Prostate gland (tissue), 2 donors: ENCODE data around the gene SLC2A6.
A peak's percentile ranks its signal among the peaks of the same experiment; 100 is the strongest.

Experiments used
- POLR2AphosphoS5 ChIP-seq: sonication (generic); formaldehyde crosslinking; IDR thresholded peaks from one replicate; pipeline ENCODE4 v1.6.1; 2017; ENCODE audit warnings: antibody characterized with exemption
- TF ChIP-seq, protein P1 (sequence below), 4 experiments: fragments of 200-600 bp in 2 of 4; fragments of 450-650 bp in 2 of 4; sonication (generic) in 2 of 4; IDR thresholded peaks; 1 replicate in 3 of 4; 2 replicates in 1 of 4; pipeline ENCODE4 v1.5.1; 2016 to 2019; ENCODE audit warnings: antibody characterized with exemption in 4 of 4, mild to moderate bottlenecking in 2 of 4, moderate library complexity in 2 of 4

DNA sequence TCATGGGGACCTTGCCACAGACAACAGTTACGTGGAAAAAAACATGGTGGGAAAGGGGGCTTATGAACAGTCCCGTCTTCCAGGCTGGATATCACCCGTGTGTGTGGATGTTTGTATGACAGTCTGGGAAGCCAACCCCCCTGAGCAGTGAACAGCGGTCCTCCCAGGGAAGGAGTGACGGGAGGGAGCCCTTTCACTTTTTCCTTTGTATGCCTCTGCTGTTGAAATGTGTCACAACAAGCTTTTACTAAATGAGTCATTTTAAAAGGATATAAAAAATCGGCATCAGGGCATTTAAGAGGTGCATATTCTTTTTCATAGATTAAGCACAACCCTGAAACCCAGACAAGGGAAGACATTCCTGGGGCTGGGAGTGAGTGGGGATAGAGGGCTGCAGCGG is 40.8 kb upstream of the SLC2A6 start:
- TF ChIP-seq, protein P1, sequence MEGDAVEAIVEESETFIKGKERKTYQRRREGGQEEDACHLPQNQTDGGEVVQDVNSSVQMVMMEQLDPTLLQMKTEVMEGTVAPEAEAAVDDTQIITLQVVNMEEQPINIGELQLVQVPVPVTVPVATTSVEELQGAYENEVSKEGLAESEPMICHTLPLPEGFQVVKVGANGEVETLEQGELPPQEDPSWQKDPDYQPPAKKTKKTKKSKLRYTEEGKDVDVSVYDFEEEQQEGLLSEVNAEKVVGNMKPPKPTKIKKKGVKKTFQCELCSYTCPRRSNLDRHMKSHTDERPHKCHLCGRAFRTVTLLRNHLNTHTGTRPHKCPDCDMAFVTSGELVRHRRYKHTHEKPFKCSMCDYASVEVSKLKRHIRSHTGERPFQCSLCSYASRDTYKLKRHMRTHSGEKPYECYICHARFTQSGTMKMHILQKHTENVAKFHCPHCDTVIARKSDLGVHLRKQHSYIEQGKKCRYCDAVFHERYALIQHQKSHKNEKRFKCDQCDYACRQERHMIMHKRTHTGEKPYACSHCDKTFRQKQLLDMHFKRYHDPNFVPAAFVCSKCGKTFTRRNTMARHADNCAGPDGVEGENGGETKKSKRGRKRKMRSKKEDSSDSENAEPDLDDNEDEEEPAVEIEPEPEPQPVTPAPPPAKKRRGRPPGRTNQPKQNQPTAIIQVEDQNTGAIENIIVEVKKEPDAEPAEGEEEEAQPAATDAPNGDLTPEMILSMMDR (IDR thresholded peaks at IDR 0.05) = no peak
- TF ChIP-seq POLR2AphosphoS5 = peak; percentile 30
